SHP77 (cell line): ENCODE data around the gene UNC45B.
"Not testable (repeated sequence)": the region's sequence is repeated elsewhere in the genome, so short reads cannot be mapped to it uniquely, and the experiment has no call there.

Experiments used
- DNase-seq, 2 experiments: peaks; one replicate each; lab custom pipeline; 2025; lab: John Stamatoyannopoulos, UW

UNC45B gene

DNA sequence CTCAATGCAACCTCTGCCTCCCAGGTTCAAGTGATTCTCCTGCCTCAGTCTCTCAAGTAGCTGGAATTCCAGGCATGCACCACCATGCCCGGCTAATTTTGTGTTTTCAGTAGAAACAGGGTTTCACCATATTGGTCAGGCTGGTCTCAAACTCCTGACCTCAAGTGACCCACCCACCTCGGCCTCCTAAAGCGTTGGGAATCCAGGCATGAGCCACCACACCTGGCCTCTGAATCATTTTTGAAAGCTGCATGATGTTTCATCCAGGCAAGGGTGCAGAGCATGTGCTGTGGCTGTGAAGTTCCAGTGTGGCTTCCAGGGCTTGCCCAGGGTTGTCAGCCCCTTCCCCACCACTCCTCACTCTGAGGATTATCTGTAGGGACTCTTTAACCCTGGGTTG is 24.7 kb downstream of the UNC45B start:
- not testable (repeated sequence) for DNase-seq

DNA sequence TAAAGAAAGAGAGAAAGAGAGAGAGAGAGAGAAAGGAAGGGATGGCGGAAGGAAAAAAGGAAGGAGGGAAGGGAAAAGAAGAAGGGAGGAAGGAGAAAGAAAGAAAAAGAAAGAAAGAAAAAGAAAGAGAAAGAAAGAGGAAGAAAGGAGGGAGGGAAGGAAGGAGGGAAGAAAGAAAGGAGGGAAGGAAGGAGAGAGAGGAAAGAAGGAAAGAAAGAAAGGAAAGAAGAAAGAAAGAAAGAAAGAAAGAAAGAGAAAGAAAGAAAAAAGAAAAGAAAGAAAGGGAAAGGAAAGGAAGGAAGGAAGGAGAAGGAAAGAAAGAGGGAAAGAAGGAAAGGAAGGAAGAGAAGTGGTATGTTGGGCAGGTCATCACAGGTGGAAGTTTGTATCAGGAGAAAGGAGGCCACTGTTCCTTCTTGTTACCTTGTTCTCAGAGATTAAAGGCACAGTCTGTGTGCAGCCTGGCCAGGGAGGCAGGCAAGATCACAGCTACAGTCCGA is 27.3 kb downstream of the UNC45B start:
- DNase-seq: no peak

DNA sequence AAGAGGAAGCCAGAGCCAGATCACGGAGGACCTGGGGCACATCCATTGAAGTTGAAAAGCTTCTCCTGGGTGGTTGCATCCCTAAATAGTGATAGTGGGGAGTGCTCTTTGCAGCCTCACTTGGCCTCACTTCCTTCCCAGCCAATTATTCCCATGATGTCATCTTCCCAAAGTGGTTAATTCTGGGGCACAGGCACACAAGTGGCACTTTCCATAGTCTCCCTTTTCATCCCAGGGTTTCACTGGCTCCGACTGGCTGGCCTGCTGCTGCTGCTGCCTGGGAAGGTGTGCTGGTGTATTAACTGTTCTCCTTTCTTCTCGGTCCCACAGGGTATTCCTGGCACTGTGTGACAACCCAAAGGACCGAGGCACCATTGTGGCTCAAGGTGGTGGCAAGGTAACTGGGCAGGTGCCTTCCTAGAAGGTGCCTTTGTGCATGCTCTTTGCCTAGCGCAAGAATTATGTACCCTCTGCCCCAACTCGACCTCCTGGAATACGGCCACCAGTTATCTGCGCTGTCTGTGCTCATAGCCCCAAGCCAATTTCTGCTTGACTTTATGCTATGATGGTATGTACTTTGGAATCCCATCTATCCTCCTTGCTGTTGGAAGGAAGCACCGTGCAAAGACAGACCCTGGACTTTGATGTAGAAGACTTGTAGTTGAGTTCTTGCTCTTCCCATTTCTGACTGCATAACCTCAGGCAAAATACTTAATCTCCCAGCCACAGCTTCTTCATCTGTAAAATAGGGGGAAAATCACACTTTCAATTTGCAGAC is 28.2 kb downstream of the UNC45B start:
- no peak for DNase-seq

DNA sequence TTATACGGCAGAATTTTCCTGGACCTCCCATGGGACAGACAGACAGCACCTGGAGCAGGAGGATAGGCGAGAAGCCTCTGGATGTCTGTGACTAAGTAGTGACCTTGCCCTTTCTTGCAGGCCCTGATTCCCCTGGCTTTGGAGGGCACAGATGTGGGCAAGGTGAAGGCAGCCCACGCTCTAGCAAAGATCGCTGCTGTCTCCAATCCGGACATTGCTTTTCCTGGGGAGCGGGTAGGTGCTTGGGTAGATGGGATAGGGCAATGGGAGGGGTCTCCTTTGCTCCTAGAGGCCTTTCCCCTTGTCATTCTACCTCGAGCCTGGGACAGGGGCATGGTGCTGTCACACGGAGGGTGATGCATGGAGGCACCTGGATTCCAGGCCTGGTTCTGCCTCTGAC is 29.3 kb downstream of the UNC45B start:
- no peak for DNase-seq

DNA sequence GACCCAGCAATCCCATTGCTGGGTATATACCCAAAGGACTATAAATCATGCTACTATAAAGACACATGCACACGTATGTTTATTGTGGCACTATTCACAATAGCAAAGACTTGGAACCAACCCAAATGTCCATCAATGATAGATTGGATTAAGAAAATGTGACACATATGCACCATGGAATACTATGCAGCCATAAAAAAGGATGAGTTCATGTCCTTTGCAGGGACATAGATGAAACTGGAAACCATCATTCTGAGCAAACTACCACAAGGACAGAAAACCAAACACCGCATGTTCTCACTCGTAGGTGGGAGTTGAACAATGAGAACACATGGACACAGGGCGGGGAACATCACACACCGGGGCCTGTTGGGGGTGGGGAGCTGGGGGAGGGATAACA is 31.8 kb downstream of the UNC45B start:
- DNase-seq: not testable (repeated sequence)

DNA sequence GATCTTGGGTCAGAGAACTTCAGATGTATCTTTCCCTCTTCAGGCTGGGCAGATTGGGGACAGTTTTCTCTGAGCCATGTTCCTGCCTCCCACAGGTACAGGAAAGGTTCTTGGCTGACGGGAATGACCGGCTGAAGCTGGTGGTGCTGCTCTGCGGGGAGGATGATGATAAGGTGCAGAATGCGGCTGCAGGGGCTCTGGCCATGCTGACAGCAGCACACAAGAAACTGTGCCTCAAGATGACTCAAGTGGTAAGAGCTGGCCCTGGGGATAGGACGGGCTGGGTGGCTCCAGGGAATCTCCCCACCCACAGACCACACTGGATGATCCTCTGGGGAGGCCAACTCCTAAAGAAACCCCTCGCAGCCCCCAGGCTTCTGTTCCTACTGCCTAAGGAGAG is 35.7 kb downstream of the UNC45B start:
- no peak for DNase-seq

DNA sequence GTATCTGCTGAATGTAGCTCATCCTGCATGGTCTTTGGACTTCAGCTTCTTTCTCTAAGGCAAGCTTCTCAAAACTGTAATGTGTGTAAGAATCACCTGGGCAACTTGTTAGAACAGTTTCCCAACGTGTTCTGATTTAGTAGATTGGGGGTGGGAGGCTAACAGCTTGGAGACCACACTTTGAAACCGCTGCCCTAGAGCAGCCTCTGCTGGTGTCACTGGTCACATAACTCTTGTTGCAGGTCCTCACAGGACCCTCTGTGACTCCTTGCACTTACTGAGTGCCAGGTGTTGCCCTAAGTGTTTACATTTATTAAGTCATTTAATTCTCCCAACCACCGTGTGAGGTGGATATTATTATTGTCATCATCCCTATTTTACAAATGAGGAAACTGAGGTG is 36.7 kb downstream of the UNC45B start:
- no peak for DNase-seq

DNA sequence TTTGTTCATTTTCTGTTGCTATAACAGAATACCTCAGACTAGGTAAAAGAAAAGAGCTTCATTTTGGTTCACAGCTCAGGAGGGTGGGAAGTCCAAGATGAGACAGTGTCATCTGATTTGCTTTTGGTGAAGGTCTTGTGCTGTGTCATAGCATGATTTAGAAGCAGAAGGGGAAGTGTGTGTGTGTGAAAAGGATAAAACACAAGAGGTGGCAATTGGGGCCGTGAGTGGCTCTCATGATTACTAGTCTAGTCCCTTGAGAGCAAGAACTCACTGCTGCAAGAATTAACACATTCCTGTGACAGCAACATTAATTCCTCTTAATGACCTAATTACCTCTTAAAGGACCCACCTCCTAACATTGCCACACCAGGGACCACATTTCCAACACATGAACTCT is 38.2 kb downstream of the UNC45B start:
- no peak for DNase-seq

DNA sequence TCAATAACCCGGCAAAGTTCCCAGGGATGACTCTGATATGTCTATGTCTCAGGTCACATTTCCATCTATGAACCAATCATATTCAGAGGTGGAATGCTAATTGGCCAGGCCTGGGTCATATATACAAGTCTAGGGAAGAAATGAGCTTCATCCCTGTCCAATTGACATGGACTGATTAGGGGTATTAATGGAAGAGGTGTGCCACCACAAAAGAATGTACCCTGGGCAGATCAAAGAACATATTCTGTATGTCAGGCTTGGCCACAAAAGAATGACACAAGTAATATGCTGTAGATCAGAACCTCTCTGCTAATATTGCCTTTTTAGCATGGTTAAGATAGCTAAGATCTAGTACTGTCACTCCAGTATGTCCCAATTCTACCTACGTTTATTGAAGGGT is 39.9 kb downstream of the UNC45B start:
- DNase-seq: no peak

DNA sequence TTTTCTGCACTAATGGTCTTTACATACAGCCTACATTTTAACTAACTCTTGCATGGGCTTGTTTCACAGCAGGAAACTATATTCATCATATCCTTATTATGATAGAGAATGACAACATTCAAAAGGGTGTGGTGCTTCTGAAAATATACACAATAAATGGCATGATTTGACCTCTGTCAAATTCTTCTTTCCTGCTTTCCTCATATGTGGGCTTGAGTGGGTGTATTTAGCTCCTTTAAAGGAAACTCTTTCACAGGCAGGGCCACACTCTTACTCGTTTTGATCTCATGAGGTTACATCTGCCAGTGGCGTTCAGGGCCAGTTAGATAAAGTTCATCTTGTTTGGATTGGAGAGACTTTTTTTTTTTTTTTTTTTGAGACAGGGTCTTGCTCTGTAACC is 40.5 kb downstream of the UNC45B start:
- DNase-seq: no peak

DNA sequence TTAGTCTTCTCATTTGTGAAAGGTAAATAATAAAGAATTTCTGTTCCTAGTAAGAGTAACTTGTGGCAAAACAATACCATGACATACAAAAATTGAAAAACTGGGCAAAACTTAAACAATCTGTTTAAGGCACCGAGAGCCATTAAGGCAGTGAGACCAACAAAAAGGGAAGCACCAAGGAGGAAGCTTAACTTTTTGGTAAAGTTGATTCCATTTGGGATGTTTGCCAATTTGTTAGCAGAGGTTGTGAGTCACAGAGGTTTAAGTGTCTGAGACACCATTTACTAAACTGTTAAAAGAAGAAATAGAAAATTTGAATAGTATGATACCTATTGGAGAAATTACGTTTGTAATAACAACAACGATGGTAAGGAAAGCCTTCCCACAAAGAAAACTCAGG is 41.7 kb downstream of the UNC45B start:
- DNase-seq: no peak

DNA sequence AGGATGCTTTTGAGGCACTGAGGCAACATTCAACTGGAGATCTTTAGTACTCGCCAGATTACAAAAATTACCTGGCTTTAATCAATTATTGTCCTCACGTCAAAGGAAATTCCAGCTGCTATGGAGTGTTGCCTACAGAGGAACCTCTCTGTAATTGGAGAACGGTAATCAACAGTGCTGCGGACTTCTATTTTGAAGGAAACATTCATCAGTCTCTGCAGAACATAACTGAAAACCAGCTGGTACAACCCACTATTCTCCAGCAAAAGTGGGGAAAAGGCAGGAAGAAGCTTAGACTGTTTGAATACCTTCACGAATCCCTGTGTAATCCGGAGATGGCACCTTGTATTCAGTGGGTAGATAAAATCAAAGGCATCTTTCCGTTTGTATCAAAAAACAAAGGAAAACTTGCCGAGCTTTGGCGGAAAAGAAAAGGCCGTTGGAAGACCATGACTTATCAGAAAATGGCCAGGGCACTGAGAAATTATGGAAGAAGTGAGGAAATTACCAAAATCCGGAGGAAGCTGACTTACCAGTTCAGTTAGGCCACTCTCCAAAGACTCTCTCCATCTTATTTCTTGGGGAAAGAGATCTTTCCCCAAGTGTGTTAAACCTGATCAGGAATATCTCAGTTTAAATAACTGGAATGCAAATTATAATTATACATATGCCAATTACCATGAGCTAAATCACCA is 43.5 kb downstream of the UNC45B start:
- DNase-seq: no peak

DNA sequence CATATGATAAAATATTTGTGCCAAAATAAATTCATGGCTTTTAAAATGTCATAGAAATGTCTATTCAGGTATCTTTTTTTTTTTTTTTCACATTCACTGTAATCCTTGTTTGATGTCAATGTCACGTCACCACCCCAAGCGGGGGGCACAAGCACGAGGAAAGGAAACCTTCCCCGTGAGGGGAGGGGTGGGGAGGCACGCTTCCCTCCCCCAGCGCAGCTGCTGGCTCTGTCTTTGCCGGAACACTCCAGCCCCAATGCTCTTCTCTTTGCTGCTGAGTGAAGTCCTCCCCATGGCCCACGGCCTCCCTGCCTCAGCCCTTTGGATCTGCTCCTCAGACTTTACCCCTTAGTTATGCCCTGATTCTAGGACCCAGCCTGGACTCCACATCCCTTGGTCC is 45.1 kb downstream of the UNC45B start:
- DNase-seq: no peak

DNA sequence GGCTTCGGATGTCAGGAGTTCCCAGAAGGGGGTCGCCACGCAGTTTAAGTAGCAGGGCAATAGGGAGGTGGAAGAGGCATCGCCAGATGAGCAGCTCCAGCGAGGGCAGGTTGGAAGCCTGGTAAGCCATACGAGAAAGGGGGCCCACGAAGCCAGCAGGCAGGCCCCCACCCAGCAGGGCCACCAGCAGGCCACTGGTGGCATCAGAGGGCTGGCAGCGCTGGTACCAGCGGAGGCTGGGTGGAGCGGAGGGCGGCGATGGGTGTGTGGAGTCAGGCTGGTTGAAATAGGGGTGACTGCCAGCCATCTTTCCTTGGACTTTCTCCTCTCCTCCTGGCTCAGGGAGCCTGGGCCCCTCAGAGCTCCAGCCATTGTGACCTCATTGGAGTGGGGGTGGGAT is 46.4 kb downstream of the UNC45B start, which contains the start of gene SLC35G3:
Gene SLC35G3 (minus strand): TSS at position 393 of the 400 bp plus-strand sequence. CDS start 86 bp downstream, at position 307.
- not testable (repeated sequence) for DNase-seq

DNA sequence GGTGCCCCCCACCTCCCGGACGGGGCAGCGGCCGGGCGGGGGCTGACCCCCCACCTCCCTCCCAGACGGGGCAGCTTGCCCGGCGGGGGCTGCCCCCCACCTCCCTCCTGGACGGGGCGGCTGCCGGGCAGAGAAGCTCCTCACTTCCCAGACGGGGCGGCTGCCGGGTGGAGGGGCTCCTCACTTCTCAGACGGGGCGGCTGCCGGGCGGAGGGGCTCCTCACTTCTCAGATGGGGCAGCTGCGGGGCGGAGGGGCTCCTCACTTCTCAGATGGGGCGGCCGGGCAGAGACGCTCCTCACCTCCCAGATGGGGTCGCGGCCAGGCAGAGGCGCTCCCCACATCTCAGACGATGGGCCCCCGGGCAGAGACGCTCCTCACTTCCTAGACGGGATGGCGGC is 47.4 kb downstream of the UNC45B start:
- DNase-seq: not testable (repeated sequence)

DNA sequence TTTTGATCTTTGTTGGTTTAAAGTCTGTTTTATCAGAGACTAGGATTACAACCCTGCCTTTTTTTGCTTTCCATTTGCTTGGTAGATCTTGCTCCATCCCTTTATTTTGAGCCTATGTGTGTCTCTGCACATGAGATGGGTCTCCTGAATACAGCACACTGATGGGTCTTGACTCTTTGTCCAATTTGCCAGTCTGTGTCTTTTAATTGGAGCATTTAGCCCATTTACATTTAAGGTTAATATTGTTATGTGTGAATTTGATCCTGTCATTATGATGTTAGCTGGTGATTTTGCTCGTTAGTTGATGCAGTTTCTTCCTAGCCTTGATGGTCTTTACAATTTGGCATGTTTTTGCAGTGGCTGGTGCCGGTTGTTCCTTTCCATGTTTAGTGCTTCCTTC is 55.0 kb downstream of the UNC45B start:
- not testable (repeated sequence) for DNase-seq

DNA sequence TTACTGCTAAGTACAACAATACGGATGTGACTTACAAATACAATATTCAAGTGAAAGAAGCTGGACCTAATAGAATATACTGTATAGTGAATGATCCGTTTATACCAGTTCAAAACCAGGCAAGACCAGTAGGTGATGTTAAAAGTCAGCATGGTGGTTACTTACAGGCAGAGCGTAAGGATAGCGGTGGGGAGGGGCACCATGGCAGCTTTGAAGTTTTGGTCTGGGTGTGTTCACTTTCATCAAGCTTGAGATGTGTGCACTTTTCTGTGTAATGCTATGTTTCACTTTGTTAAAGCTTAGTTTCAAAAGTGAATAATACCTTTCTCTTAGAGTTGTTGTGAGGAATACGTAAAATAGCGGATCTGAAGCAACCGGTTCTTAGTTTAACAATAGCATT is 63.1 kb downstream of the UNC45B start:
- no peak for DNase-seq

DNA sequence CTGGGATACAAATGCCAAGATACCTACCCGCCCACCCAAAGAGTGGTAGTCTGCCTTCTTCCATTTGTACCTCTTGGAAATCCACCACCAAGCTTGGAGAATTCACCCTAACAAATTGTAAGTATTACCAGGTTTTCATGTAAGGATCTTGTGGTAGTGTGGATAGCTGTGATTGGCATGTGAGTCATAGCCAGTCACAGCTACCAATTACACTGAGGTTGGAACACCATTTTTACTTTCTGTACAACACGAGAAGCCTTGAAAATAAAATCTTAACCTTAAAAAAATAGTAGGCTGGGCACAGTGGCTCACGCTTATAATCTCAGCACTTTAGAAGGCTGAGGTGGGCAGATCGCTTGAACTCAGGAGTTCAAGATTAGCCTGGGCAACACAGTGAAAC is 65.1 kb downstream of the UNC45B start:
- DNase-seq: no peak

DNA sequence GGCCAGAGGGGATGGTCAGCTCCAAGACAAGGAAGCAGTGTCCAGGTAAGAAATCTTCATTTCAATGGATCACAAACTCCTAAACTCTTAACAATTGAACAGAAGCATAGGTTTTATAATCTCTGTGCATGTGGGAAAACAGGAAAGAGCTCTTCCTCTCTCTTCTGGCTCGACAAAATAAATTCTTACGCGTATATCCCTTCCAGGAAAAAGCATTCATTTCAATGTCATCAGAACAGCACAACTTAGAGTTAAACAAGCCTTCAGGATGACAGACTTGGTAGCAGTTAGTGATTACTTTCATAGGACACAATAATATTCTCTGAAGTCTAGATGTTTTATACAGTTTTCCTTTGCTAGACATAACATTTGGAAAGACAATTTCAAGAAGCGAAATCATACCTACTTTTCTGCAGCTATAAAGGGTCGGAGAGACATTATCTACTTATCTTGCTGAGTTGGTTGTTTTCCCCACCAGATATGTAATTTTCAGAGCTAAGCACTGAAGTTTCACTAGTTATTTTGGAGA is 65.9 kb downstream of the UNC45B start:
- no peak for DNase-seq

DNA sequence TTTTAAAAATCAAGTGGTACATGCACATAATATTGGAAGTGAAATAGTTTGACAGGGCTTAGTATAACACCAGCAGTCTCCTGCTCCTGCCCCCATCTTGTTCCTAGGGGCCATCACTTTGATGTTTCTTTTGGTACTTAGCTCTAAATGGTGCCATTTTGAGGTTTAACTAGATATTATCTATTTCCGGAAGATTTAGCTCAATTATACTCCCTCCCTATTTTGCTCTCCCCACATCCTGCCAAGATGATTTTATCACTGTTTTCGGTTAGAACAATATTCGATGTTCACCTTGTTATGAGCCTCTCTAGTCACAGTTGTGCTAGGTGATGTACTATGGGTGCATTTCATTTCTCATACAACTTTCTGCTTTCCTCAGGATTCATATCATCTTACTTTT is 66.6 kb downstream of the UNC45B start:
- no peak for DNase-seq

DNA sequence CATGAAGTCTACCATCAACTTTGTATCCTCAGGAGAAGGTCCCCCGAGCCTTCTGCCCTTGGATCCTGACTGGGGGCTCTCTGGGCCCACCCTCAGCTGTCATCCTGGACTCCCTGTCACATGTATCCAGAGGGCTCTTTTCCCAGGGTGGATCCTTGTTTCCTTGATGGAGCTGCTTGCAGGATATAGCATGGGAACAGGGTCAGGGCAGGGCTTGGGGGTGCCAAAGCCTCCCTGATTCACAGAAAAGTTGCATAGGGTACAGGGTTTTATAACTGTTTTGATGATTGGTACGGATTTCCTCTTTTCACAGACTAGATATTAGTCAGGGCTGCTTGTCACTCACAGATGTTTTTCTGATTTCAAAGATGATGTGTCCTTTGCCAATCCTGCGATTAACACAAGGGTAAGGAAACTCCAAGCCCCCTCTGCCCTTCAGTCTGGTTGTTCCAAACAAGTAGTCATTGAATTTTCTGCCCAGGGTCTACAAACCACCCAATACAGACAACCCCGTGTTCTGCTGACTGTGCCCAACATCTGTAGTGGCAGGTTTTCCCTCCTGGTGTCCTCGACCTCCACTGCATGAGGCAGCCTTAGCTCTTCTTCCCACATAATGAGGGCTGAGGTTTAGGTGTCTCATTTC is 67.1 kb downstream of the UNC45B start:
- DNase-seq: no peak

DNA sequence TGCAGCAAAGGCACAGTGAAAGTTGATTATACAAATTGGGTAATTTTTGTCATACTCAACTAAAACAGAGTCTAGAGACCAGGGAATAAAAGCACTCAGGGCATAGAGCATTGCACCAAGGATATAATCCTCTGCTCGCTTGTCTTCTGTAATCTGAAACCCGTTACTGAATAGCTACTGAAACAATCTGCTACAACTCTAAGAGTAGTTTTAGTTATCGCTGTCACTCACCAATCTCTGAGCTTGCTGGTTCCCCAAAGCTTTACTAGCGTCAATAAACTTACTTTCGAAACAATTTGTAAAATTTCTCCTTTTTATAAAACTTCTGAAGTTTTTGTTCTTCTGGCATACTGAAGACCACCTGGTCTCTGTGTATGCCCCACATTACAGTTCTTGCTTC is 69.5 kb downstream of the UNC45B start:
- DNase-seq: no peak

DNA sequence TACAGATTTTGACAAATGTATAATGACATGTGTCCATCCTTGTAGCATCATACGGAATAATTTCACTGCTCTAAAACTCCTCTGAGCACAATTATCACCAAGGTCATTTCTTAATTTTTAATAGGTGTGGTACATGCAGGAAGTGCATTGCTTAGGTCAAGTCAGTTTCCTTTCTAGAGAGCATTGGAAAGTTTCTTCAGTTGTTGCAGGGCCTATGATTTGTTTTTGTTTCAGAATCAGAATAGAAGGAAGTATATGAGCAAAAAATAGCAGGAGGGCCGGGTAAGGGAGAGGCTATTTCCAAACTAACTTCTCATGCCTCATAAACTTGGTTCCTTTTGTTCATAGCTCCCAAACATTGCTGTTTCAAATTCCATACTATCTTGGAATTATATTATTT is 71.3 kb downstream of the UNC45B start:
- DNase-seq: no peak
